OCI-LY7 (cell line): ENCODE data around the gene RAB1A. TPM values are rescaled to one million over a fixed set of nuclear protein-coding genes. Genes with fewer than 3 reads are reported as not detected.

Experiments
- BruUV-seq: library from RNA; stranded (reverse); fragments of 400-500 nt; replicated peaks from 2 replicates; lab custom pipeline; 2021; lab: Mats Ljungman, UMichigan
- CTCF ChIA-PET: fragments of 300-600 bp; sonication (Branson Sonifier 250); formaldehyde crosslinking; loops from one replicate; lab custom pipeline; 2022; ENCODE audit warnings: antibody characterized with exemption; ENCODE audit not compliant: unreplicated experiment; lab: Charles Lee
- POLR2A ChIA-PET: fragments of 300-600 bp; sonication (Branson Sonifier 250); formaldehyde crosslinking; loops from one replicate; lab custom pipeline; 2022; ENCODE audit warnings: antibody characterized with exemption; lab: Charles Lee
- DNase-seq: peaks from one replicate; pipeline ENCODE4 v3.0.0-alpha.2; 2015; ENCODE audit warnings: low spot score
- H2AFZ ChIP-seq: fragments of 200-600 bp; sonication (generic), shearing (Covaris generic); 2 replicates; pipeline ENCODE4 v1.6.1; 2014; ENCODE audit warnings: mild to moderate bottlenecking, antibody characterized with exemption, low read length, moderate library complexity
- H3K27ac ChIP-seq: fragments of 200-600 bp; sonication (generic); 2 replicates; pipeline ENCODE4 v1.5.1; 2014; ENCODE audit warnings: mixed run types, low read depth, mild to moderate bottlenecking, moderate library complexity, low read length, inconsistent platforms; ENCODE audit not compliant: poor library complexity, severe bottlenecking
- H3K36me3 ChIP-seq: fragments of 200-600 bp; sonication (generic); 2 replicates; pipeline ENCODE4 v1.6.1; 2014; ENCODE audit warnings: mild to moderate bottlenecking, antibody characterized with exemption, low read length, moderate library complexity, mixed read lengths; ENCODE audit not compliant: insufficient read depth
- H3K4me1 ChIP-seq: fragments of 200-600 bp; sonication (generic); 2 replicates; pipeline ENCODE4 v1.5.1; 2014; ENCODE audit warnings: mild to moderate bottlenecking, low read length; ENCODE audit not compliant: insufficient read depth, poor library complexity, severe bottlenecking
- H3K4me2 ChIP-seq: fragments of 200-600 bp; sonication (generic); 2 replicates; pipeline ENCODE4 v1.6.1; 2014; ENCODE audit warnings: mild to moderate bottlenecking, low read length
- H3K4me3 ChIP-seq: fragments of 200-600 bp; sonication (generic); 2 replicates; pipeline ENCODE4 v1.5.1; 2014; ENCODE audit warnings: mild to moderate bottlenecking, low read depth, low read length; ENCODE audit not compliant: poor library complexity, severe bottlenecking
- H3K79me2 ChIP-seq: fragments of 200-600 bp; sonication (generic); 2 replicates; pipeline ENCODE4 v1.6.1; 2016; ENCODE audit warnings: low read depth, mild to moderate bottlenecking, low read length, moderate library complexity, mixed read lengths; ENCODE audit not compliant: insufficient read depth
- H3K9me2 ChIP-seq: fragments of 200-600 bp; sonication (generic); 2 replicates; pipeline ENCODE4 v1.6.1; 2016; ENCODE audit warnings: mild to moderate bottlenecking, low read length, mixed read lengths; ENCODE audit not compliant: insufficient read depth
- H3K9me3 ChIP-seq: fragments of 200-600 bp; sonication (generic); 2 replicates; pipeline ENCODE4 v1.6.1; 2014; ENCODE audit warnings: mild to moderate bottlenecking, mixed run types, low read length, mixed read lengths
- H4K20me1 ChIP-seq: fragments of 200-600 bp; sonication (generic); 2 replicates; pipeline ENCODE4 v1.6.1; 2014; ENCODE audit warnings: mild to moderate bottlenecking, antibody characterized with exemption, low read length, moderate library complexity, mixed read lengths; ENCODE audit not compliant: insufficient read depth
- CTCF ChIP-seq: fragments of 200-600 bp; sonication (generic); conservative IDR thresholded peaks from 2 replicates; pipeline ENCODE4 v1.5.1; 2014; ENCODE audit warnings: mild to moderate bottlenecking, antibody characterized with exemption, low read length, moderate library complexity, mixed read lengths
- EZH2phosphoT487 ChIP-seq: fragments of 200-600 bp; sonication (generic); IDR thresholded peaks from 2 replicates; pipeline ENCODE4 v1.6.1; 2018; ENCODE audit warnings: low read depth, borderline replicate concordance, mild to moderate bottlenecking, mixed run types, antibody characterized with exemption, low read length, moderate library complexity, mixed read lengths
- intact Hi-C: fragments of 100-400 bp; cut with micrococcal nuclease; formaldehyde crosslinking; loops from one replicate; pipeline ENCODE4 v1.10.0; 2022; ENCODE audit not compliant: unreplicated experiment
- total RNA-seq, 2 experiments: library from RNA; depleted of rRNA in 1 of 2; stranded (reverse); fragments of >200 nt in 1 of 2; shearing (Covaris generic) in 1 of 2; gene quantifications; 2 replicates each; pipeline ENCODE4 v1.2.3, GENCODE V29; 2014 to 2022

RAB1A gene
- total RNA-seq, 2 experiments from 2014 or later = 39.7 to 75.4 TPM

GRCh38 chr2:65056215-65057053 is 73.5 kb downstream of the RAB1A start, which contains the start of gene CEP68:
Gene CEP68 (plus strand): TSS chr2:65056416. CDS start chr2:65069445, 13,029 bp downstream.
- peak within 1 kb of the TSS; percentile 88 for H3K4me2 ChIP-seq
- no peaks in the 10 kb centered on the region for H4K20me1 ChIP-seq
- BruUV-seq = no TSS peak
- TF ChIP-seq CTCF (no peak), EZH2phosphoT487 (no peak)
- intact Hi-C loops = loop anchor here (5.0 kb wide), 2 partner anchors 381 to 501 kb away; no protein-coding TSS in a partner anchor
- ChIA-PET POLR2A (interaction anchor here (0.6 to 3.4 kb wide), 30 partner anchors 8 to 517 kb away, joined by 3 to 25 read pairs (median 4); partner anchors contain the start of gene RAB1A), CTCF (interaction anchor here (0.7 to 1.6 kb wide), 8 partner anchors 8 to 351 kb away, joined by 3 to 11 read pairs (median 4); no protein-coding TSS in a partner anchor)
- peaks cover 21% of the 10 kb centered on the region; the same call in 1 of the 2 replicates for H3K79me2 ChIP-seq
- no peaks in the 10 kb centered on the region for H3K9me2 ChIP-seq
- H2AFZ ChIP-seq = peak within 1 kb of the TSS; percentile 52; the same call in 1 of the 2 replicates
- peak; percentile 99 for DNase-seq
- H3K27ac ChIP-seq = peak within 1 kb of the TSS; percentile 56
- peak within 1 kb of the TSS; percentile 82 for H3K4me3 ChIP-seq
- H3K4me1 ChIP-seq = peaks cover 68% of the 10 kb centered on the region
- H3K9me3 ChIP-seq = peaks cover 8% of the 10 kb centered on the region; the same call in 1 of the 2 replicates
- peaks cover 10% of the 10 kb centered on the region for H3K36me3 ChIP-seq

- H3K27ac ChIP-seq = peak overlapping the region; percentile 56
- intact Hi-C loops = loop anchor here (5.0 kb wide), 2 partner anchors 382 to 502 kb away; no protein-coding TSS in a partner anchor
- peak overlapping the region; percentile 88 for H3K4me2 ChIP-seq
- peaks cover 21% of the 10 kb centered on the region; the same call in 1 of the 2 replicates for H3K79me2 ChIP-seq
- H4K20me1 ChIP-seq = no peaks in the 10 kb centered on the region
- peak overlapping the region; percentile 52; the same call in 1 of the 2 replicates for H2AFZ ChIP-seq
- CTCF ChIA-PET = interaction anchor here (0.5 to 1.6 kb wide), 9 partner anchors 9 to 352 kb away, joined by 3 to 11 read pairs (median 4); no protein-coding TSS in a partner anchor
- H3K9me3 ChIP-seq = peaks cover 16% of the 10 kb centered on the region; the same call in 1 of the 2 replicates
- TSS peak; percentile 54 for BruUV-seq
- POLR2A ChIA-PET = interaction anchor here (0.6 to 3.4 kb wide), 34 partner anchors 8 to 518 kb away, joined by 3 to 25 read pairs (median 4); partner anchors contain the start of gene RAB1A
- peak overlapping the region; percentile 82 for H3K4me3 ChIP-seq
- TF ChIP-seq EZH2phosphoT487 (no peak), CTCF (no peak)
- DNase-seq = peak; percentile 80
- H3K36me3 ChIP-seq = peaks cover 18% of the 10 kb centered on the region
- peaks cover 68% of the 10 kb centered on the region for H3K4me1 ChIP-seq
- H3K9me2 ChIP-seq = no peaks in the 10 kb centered on the region
These were observed 74.3 kb downstream of the RAB1A start for GRCh38 chr2:65055422-65056214.
